HPDE6-E6E7 (cell line): ENCODE results near the gene PBXIP1.

Source experiments
- DNase-seq: peaks from one replicate; pipeline ENCODE4 v3.0.0; 2011; ENCODE audit warnings: missing footprints; ENCODE audit errors: extremely low spot score

PBXIP1 gene

DNA sequence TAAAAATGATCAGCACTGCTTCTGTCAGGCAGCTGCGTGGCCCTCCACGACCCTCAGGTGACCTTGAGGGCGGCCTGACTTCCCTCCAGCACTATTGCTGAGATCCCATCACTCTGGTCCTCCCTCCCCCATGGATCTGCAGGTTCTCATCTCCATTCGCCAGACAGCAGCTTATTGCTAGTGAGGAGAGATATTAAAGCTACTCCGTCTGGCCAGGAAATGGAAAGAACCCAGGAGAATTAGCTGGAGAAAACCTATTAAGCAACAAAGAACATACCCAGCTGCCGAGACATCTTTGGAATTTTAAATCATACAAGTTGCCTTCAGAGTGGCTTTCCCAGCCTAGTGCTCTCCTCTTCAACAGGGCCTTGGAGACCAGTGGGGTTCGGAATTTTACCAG lies 60.1 kb downstream of the PBXIP1 start:
- DNase-seq, result no peak
